Gastroesophageal sphincter (tissue), 3 donors: Measurements from ENCODE around the gene CLCC1.
"Not testable (repeated sequence)": the region's sequence is repeated elsewhere in the genome, so short reads cannot be mapped to it uniquely, and the experiment has no call there.

Experiments used
- CTCF ChIP-seq, 4 experiments: fragments of 200-600 bp in 2 of 4; fragments of 450-650 bp in 2 of 4; sonication (generic) in 1 of 4; IDR thresholded peaks; one replicate each; pipeline ENCODE4 v1.5.1; 2017 to 2019; ENCODE audit warnings: antibody characterized with exemption in 4 of 4, mild to moderate bottlenecking in 2 of 4, moderate library complexity in 2 of 4
- POLR2A ChIP-seq, 2 donors: fragments of 450-650 bp; IDR thresholded peaks; one replicate each; pipeline ENCODE4 v1.6.1; 2017; ENCODE audit warnings: antibody characterized with exemption in 2 of 2, mild to moderate bottlenecking in 2 of 2, moderate library complexity in 1 of 2
- POLR2AphosphoS5 ChIP-seq: sonication (generic); formaldehyde crosslinking; IDR thresholded peaks from one replicate; pipeline ENCODE4 v1.6.1; 2017; ENCODE audit warnings: antibody characterized with exemption

DNA sequence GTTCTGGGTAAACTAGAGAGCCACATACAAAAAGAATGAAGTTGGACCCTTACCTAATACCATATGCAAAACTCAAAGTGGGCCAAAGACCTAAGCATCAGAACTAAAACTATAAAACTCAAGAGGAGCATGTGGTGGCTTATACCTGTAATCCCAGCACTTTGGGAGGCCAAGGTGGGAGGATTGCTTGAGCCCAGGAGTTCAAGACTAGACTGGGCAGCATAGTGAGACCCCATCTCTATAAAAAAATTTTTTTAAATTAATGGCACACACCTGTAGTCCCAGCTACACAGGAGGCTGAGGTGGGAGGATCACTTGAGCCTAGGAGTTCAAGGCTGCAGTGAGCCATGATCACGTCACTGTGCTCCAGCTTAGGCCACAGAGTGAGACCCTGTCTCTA lies 35.7 kb downstream of the CLCC1 start:
- TF ChIP-seq CTCF (IDR thresholded peaks at IDR 0.05); POLR2A (IDR thresholded peaks at IDR 0.05); POLR2AphosphoS5: not testable (repeated sequence)
